ENCODE measurements around the gene PWWP2B. TPM values are rescaled to one million over a fixed set of nuclear protein-coding genes. Genes with fewer than 3 reads are reported as not detected.

PWWP2B gene
- total RNA-seq, 1 donor from 2014 or later, result 24.4 TPM

GRCh38 chr10:132364594-132364970, 32.4 kb upstream of the PWWP2B start:
- TF ChIP-seq CTCF (IDR thresholded peaks at IDR 0.05), result no peak
- DNase-seq (ENCODE audit: low spot score in 2 of 2), result no peak
- Histone ChIP-seq H3K27ac (no peak overlapping the region), H3K4me3 (no peak overlapping the region), H3K36me3 (peaks cover 21% of the 10 kb centered on the region in 2 donors), H3K9me3 (peaks cover 0 to 5% of the 10 kb centered on the region in 2 donors), H3K4me1 (no peaks in the 10 kb centered on the region), H3K27me3 (no peaks in the 10 kb centered on the region)
- intact Hi-C loops (cut with DNase I), result no loop called here

GRCh38 chr10:132365102-132365501, 31.9 kb upstream of the PWWP2B start:
- no peak for DNase-seq (ENCODE audit: low spot score in 2 of 2)
- Histone ChIP-seq H3K4me3 (no peak overlapping the region), H3K27ac (no peak overlapping the region), H3K9me3 (peaks cover 0 to 5% of the 10 kb centered on the region in 2 donors), H3K27me3 (no peaks in the 10 kb centered on the region), H3K36me3 (peaks cover 21% of the 10 kb centered on the region in 2 donors), H3K4me1 (no peaks in the 10 kb centered on the region)
- TF ChIP-seq CTCF (IDR thresholded peaks at IDR 0.05), result no peak
- intact Hi-C loops (cut with DNase I), result no loop called here

GRCh38 chr10:132366006-132366405, 31.0 kb upstream of the PWWP2B start:
- Histone ChIP-seq H3K27ac (no peak overlapping the region), H3K36me3 (peaks cover 21% of the 10 kb centered on the region in 2 donors), H3K27me3 (no peaks in the 10 kb centered on the region), H3K4me1 (no peaks in the 10 kb centered on the region), H3K9me3 (peaks cover 0 to 5% of the 10 kb centered on the region in 2 donors), H3K4me3 (no peak overlapping the region)
- DNase-seq (ENCODE audit: low spot score in 2 of 2), result no peak
- intact Hi-C loops (cut with DNase I), result no loop called here
- no peak for TF ChIP-seq CTCF (IDR thresholded peaks at IDR 0.05)

- Histone ChIP-seq H3K9me3 (peaks cover 0 to 5% of the 10 kb centered on the region in 2 donors), H3K36me3 (peaks cover 21% of the 10 kb centered on the region in 2 donors), H3K27me3 (no peaks in the 10 kb centered on the region), H3K4me3 (no peak overlapping the region), H3K27ac (no peak overlapping the region), H3K4me1 (no peaks in the 10 kb centered on the region)
- no peak for DNase-seq (ENCODE audit: low spot score in 2 of 2)
- TF ChIP-seq CTCF (IDR thresholded peaks at IDR 0.05), result no peak
- intact Hi-C loops (cut with DNase I), result no loop called here
Observed at GRCh38 chr10:132366499-132366898, 30.5 kb upstream of the PWWP2B start.

- DNase-seq (ENCODE audit: low spot score in 2 of 2), result no peak
- TF ChIP-seq CTCF (IDR thresholded peaks at IDR 0.05), result no peak
- peaks cover 21% of the 10 kb centered on the region in 2 donors for H3K36me3 ChIP-seq
- peaks cover 0 to 5% of the 10 kb centered on the region in 2 donors for H3K9me3 ChIP-seq
- no peaks in the 10 kb centered on the region for H3K4me1 ChIP-seq
- H3K27me3 ChIP-seq, result no peaks in the 10 kb centered on the region
- H3K4me3 ChIP-seq, result no peak overlapping the region
- intact Hi-C loops (cut with DNase I), result no loop called here
- H3K27ac ChIP-seq, result no peak overlapping the region
Observed at GRCh38 chr10:132368391-132368790, 28.6 kb upstream of the PWWP2B start.

Data from ascending aorta (tissue), 2 donors.